Activated naive CD4-positive, alpha-beta T cell treated with anti-CD3 and anti-CD28 coated beads, Interleukin-2, amount 50 U/mL, for 24 hours (primary cell): ENCODE measurements around the gene CYB561D1.
A peak's percentile ranks its signal among the peaks of the same experiment; 100 is the strongest.

ENCODE experiments used
- H3K27ac Mint-ChIP-seq: one replicate; pipeline ENCODE4 v1.8.0; 2021; ENCODE audit warnings: mild to moderate bottlenecking, mixed read lengths
- H3K27me3 Mint-ChIP-seq: one replicate; pipeline ENCODE4 v1.8.0; 2021; ENCODE audit warnings: mixed read lengths
- H3K36me3 Mint-ChIP-seq: one replicate; pipeline ENCODE4 v1.8.0; 2021; ENCODE audit warnings: mixed read lengths
- H3K4me1 Mint-ChIP-seq: one replicate; pipeline ENCODE4 v1.8.0; 2021; ENCODE audit warnings: mixed read lengths
- H3K4me3 Mint-ChIP-seq: one replicate; pipeline ENCODE4 v1.8.0; 2021; ENCODE audit warnings: mild to moderate bottlenecking, mixed read lengths
- H3K9me3 Mint-ChIP-seq: one replicate; pipeline ENCODE4 v1.8.0; 2021; ENCODE audit warnings: mixed read lengths

The CYB561D1 gene

DNA sequence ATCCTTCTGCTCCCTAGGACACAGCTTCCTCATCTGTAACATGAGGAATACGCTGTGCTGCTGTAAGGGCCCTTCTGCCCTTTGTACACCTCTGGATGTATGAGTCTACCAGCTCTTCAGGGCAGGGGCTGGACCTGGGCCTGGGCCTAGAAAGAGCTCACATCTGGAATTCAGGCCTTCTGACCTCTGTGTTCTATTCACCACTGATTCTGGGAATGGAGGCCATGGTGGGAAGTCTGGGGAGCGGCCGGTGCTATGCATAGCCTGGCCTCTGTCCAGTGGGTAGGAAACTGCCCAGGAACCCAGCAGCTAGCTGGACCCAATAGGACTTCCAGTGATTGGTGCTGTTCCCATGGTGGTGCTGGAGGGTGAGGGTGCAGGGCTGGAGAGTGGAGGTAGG is 34.8 kb downstream of the CYB561D1 start:
- Mint-ChIP-seq H3K27me3 (no peaks in the 10 kb centered on the region), H3K27ac (no peak overlapping the region), H3K4me3 (no peak overlapping the region), H3K4me1 (peaks cover 34% of the 10 kb centered on the region), H3K9me3 (no peaks in the 10 kb centered on the region), H3K36me3 (no peaks in the 10 kb centered on the region)

- no peak overlapping the region for H3K27ac Mint-ChIP-seq
- H3K27me3 Mint-ChIP-seq: no peaks in the 10 kb centered on the region
- no peaks in the 10 kb centered on the region for H3K9me3 Mint-ChIP-seq
- H3K4me1 Mint-ChIP-seq: peaks cover 34% of the 10 kb centered on the region
- no peaks in the 10 kb centered on the region for H3K36me3 Mint-ChIP-seq
- no peak overlapping the region for H3K4me3 Mint-ChIP-seq
These were observed 36.1 kb downstream of the CYB561D1 start for GRCh38 chr1:109529881-109530456.

GRCh38 chr1:109530457-109531087 is 36.7 kb downstream of the CYB561D1 start:
- H3K27ac Mint-ChIP-seq: peak overlapping the region; percentile 71

DNA sequence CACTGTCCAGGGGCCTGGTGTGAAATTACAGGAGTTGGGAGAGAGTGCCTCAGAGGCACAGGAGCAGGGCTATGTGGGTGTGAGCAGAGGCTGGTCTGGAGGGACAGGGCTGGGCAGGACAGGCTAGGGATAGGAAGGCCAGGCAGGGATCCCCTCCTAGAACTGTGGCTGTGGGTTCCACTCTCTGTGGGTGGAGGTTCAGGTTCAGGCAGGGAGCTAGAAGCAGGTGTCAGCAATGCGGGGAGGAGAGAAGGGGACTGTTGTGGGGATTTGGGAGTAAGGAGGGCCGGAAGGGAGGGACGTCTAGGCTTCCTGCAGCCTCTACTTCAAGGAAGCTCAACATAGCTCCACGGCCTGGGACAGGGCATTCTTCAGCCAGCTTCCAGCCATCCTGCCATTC is 37.5 kb downstream of the CYB561D1 start:
- no peaks in the 10 kb centered on the region for H3K9me3 Mint-ChIP-seq
- peak overlapping the region; percentile 4 for H3K27ac Mint-ChIP-seq
- peak overlapping the region; percentile 9 for H3K4me3 Mint-ChIP-seq
- no peaks in the 10 kb centered on the region for H3K36me3 Mint-ChIP-seq
- H3K27me3 Mint-ChIP-seq: no peaks in the 10 kb centered on the region
- H3K4me1 Mint-ChIP-seq: peaks cover 34% of the 10 kb centered on the region

More at GRCh38 chr1:109530457-109531087, 36.7 kb downstream of the CYB561D1 start:
- Mint-ChIP-seq H3K27me3 (no peaks in the 10 kb centered on the region), H3K36me3 (no peaks in the 10 kb centered on the region), H3K9me3 (no peaks in the 10 kb centered on the region), H3K4me1 (peaks cover 34% of the 10 kb centered on the region), H3K4me3 (peak overlapping the region; percentile 9)

GRCh38 chr1:109531826-109532364 is 38.0 kb downstream of the CYB561D1 start:
- no peaks in the 10 kb centered on the region for H3K9me3 Mint-ChIP-seq
- no peaks in the 10 kb centered on the region for H3K36me3 Mint-ChIP-seq
- H3K27me3 Mint-ChIP-seq: no peaks in the 10 kb centered on the region
- peak overlapping the region; percentile 79 for H3K4me3 Mint-ChIP-seq
- H3K27ac Mint-ChIP-seq: no peak overlapping the region
- peaks cover 34% of the 10 kb centered on the region for H3K4me1 Mint-ChIP-seq

DNA sequence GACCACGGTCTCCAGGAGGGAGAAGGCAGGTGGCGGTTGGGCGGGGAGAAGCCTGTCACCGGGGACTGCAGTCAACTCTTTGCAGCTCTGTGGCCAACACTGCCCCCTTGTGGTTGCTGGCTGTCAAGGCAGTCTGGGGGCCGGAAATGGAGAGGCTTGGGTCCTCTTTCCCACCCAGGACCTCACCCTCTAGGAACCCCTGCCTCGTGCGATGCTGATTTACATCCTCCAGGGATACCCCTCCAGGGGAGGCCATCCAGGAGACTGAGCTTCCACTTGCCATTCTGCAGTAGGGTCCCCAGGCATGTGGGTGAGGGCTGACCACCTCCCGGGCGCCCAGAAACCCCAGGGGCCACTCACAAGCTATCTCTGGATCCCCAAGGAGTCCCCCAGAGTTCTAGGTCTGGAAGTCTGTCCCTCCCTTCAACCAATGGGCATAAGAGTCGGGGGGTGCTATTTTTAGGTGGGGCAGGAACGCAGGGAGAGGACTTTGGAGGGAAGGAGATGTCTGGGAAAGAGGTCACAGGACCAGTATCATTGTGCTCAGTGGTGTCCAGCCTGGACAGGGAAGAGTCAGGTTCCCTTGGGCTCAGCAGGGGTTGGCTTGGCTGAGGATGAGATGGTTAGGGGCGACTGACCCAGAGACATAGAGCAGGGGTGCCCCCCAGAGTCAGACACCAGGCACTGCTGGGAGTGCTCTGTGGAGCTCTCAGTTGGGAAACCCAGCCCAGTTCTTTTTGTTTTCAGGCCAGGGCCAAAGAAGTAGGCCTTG is 38.7 kb downstream of the CYB561D1 start:
- peak overlapping the region; percentile 81 for H3K27ac Mint-ChIP-seq
- H3K9me3 Mint-ChIP-seq: no peaks in the 10 kb centered on the region
- H3K4me3 Mint-ChIP-seq: peak overlapping the region; percentile 79
- H3K4me1 Mint-ChIP-seq: peaks cover 34% of the 10 kb centered on the region
- no peaks in the 10 kb centered on the region for H3K27me3 Mint-ChIP-seq
- no peaks in the 10 kb centered on the region for H3K36me3 Mint-ChIP-seq

DNA sequence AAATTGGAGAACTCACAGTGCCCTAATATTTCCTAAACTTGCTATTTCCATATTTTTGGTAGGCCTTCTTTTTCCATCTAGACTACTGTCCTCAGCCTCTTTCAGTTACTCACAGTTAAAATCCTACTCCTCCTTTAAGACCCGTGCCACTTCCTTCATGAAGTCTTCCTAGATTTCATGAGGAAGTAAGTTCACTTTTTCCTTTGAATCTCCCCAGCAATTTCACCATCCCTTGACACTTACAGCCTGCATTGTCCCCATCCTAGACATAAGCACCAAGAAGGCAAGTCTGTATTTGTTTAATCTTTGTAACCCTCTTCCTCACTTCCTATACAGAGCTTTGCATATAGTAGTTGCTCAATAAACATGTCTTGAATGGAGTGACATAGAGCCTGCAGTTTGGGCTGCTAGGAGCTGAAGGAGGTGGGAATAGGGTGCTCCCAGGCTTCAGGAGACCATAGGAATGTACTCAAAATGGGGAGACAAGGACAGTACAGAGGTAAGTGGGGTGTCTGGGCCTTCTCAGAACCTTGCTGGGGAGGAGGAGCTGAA is 40.5 kb downstream of the CYB561D1 start:
- peak overlapping the region; percentile 13 for H3K27ac Mint-ChIP-seq
- H3K4me1 Mint-ChIP-seq: peaks cover 34% of the 10 kb centered on the region
- H3K9me3 Mint-ChIP-seq: no peaks in the 10 kb centered on the region
- no peaks in the 10 kb centered on the region for H3K36me3 Mint-ChIP-seq
- H3K27me3 Mint-ChIP-seq: no peaks in the 10 kb centered on the region
- no peak overlapping the region for H3K4me3 Mint-ChIP-seq

- Mint-ChIP-seq H3K4me1 (peaks cover 24% of the 10 kb centered on the region), H3K9me3 (no peaks in the 10 kb centered on the region), H3K27me3 (no peaks in the 10 kb centered on the region), H3K36me3 (no peaks in the 10 kb centered on the region), H3K27ac (no peak overlapping the region), H3K4me3 (no peak overlapping the region)
These were observed 41.6 kb downstream of the CYB561D1 start for GRCh38 chr1:109535481-109535880.

- no peak overlapping the region for H3K27ac Mint-ChIP-seq
- H3K9me3 Mint-ChIP-seq: no peaks in the 10 kb centered on the region
- no peaks in the 10 kb centered on the region for H3K27me3 Mint-ChIP-seq
- peaks cover 19% of the 10 kb centered on the region for H3K4me1 Mint-ChIP-seq
- H3K36me3 Mint-ChIP-seq: no peaks in the 10 kb centered on the region
- H3K4me3 Mint-ChIP-seq: no peak overlapping the region
These were observed 42.1 kb downstream of the CYB561D1 start for GRCh38 chr1:109535971-109536491.

DNA sequence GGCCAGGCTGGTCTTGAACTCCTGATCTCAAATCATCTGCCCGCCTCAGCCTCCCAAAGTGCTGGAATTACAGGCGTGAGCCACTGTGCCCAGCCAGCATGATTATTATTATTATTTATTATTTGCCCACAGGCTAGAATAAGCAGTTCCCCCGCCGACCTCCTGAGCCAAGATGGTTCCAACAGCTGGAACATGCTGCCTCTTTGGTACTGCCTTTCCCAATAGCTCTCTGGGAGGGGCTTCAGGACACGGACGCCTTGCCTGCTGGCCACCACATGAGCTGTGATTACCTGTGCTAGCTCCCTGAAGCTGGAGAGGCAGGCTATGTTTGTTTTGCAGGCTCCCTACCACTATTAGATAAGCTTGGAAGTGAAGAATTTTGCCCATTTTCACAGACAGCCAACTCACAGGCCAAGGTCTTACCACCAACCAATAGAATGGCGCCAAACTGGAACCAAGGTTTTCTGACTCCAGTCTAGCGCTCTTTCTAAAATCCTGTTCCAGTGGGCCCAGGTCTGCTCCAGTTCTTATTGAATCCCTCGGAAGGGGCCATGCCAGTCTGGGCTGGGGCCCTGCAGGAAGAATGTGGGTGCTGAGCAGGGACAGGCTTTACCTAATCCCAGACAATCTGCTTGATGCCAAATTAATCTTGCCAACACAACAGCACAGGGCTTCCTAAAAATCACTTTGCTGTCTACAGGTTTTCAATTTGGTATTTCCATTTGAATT is 43.7 kb downstream of the CYB561D1 start:
- H3K9me3 Mint-ChIP-seq: no peaks in the 10 kb centered on the region
- no peak overlapping the region for H3K4me3 Mint-ChIP-seq
- H3K27ac Mint-ChIP-seq: no peak overlapping the region
- peaks cover 3% of the 10 kb centered on the region for H3K4me1 Mint-ChIP-seq
- no peaks in the 10 kb centered on the region for H3K27me3 Mint-ChIP-seq
- H3K36me3 Mint-ChIP-seq: no peaks in the 10 kb centered on the region

DNA sequence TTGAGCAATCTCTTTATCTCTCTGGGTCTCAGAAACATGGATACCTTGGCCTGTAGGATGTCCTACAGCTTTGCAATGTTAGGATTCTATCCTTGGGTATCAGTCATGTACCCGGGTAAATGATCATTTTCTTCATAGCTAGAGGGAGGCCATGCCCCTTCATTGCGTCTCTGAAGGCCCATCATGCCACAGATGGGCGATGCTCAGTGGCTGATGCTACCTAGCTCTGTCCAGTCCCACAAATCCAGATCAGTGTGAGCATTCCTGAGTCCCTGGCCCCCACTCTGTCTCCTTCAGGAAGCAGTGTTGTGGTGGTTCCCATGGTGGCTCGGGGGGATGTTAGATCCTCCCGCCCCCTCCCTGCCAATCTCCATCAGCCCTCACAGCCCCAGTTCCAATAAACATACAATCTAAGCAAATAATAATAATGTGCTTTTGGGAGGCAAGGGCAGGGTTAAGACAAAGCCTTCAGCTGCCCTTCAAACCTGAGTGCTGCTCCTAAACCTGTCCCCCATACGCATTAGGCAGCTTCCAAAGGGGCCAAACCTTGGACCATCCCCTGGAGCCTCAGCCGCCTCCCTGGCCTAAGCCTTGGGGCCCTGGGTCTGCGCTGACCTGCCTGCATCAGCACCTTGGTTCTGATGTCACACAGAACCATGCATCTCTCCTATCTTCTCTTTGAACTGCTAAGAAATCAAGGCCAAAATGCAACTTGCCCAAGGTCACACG is 45.1 kb downstream of the CYB561D1 start:
- Mint-ChIP-seq H3K27me3 (no peaks in the 10 kb centered on the region), H3K4me3 (no peak overlapping the region), H3K27ac (no peak overlapping the region), H3K9me3 (no peaks in the 10 kb centered on the region), H3K36me3 (no peaks in the 10 kb centered on the region), H3K4me1 (no peaks in the 10 kb centered on the region)

- no peak within 1 kb of the TSS for H3K27ac Mint-ChIP-seq
- H3K4me1 Mint-ChIP-seq: no peaks in the 10 kb centered on the region
- no peaks in the 10 kb centered on the region for H3K36me3 Mint-ChIP-seq
- no peak within 1 kb of the TSS for H3K4me3 Mint-ChIP-seq
- H3K27me3 Mint-ChIP-seq: no peaks in the 10 kb centered on the region
- no peaks in the 10 kb centered on the region for H3K9me3 Mint-ChIP-seq
These were observed 45.8 kb downstream of the CYB561D1 start, which contains the start of gene GPR61 for GRCh38 chr1:109539676-109540075. Gene GPR61 (plus strand): TSS chr1:109539872. CDS start chr1:109543023, 3,151 bp downstream.

DNA sequence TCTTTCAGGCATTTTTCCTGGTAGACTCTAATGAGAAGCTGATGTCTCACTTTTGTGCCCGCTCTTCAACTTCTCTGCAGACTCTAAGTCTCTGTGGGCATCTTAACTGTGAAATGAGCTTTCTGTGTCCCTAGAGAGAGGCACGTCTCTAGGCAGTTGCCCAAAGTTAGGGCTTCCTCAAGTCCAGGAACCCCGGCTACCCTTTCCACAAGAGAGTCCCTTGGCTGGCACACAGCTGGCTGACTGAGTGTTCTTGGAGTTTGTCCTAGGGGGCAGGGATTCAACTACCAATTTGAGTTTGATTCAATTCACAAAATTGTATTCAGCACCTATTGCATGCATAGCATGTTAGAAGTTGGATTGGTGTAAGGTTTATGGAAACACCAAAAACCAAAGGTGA is 47.2 kb downstream of the CYB561D1 start:
- no peaks in the 10 kb centered on the region for H3K36me3 Mint-ChIP-seq
- no peak overlapping the region for H3K27ac Mint-ChIP-seq
- H3K4me1 Mint-ChIP-seq: peaks cover 3% of the 10 kb centered on the region
- H3K9me3 Mint-ChIP-seq: no peaks in the 10 kb centered on the region
- no peaks in the 10 kb centered on the region for H3K27me3 Mint-ChIP-seq
- H3K4me3 Mint-ChIP-seq: no peak overlapping the region

GRCh38 chr1:109542657-109543056 is 48.8 kb downstream of the CYB561D1 start:
- no peak overlapping the region for H3K27ac Mint-ChIP-seq
- H3K4me3 Mint-ChIP-seq: no peak overlapping the region
- H3K9me3 Mint-ChIP-seq: no peaks in the 10 kb centered on the region
- H3K36me3 Mint-ChIP-seq: no peaks in the 10 kb centered on the region
- peaks cover 18% of the 10 kb centered on the region for H3K4me1 Mint-ChIP-seq
- no peaks in the 10 kb centered on the region for H3K27me3 Mint-ChIP-seq
